Left lung (tissue), 10 donors: ENCODE data around the gene RNF175. TPM values are rescaled to one million over a fixed set of nuclear protein-coding genes. Genes with fewer than 3 reads are reported as not detected.
A peak's percentile ranks its signal among the peaks of the same experiment; 100 is the strongest.

Source experiments
- ATAC-seq: fragments of 200-7000 bp; cut with Tn5 transposase; one replicate; pipeline ENCODE4 v1.9.1; 2020; ENCODE audit warnings: moderate library complexity
- DNase-seq, 4 donors: peaks; one replicate each; pipeline ENCODE4 v3.0.0-alpha.2; 2013 to 2020
- H3K27ac ChIP-seq, 2 donors: fragments of 200-600 bp; sonication (generic) in 1 of 2; one replicate each; pipeline versions ENCODE4 v1.5.0 to v1.8.0; 2020 to 2021
- H3K27me3 ChIP-seq, 2 donors: fragments of 200-600 bp; sonication (generic) in 1 of 2; one replicate each; pipeline versions ENCODE4 v1.5.0 to v1.8.0; 2020 to 2021
- H3K36me3 ChIP-seq, 2 donors: fragments of 200-600 bp; sonication (generic) in 1 of 2; one replicate each; pipeline versions ENCODE4 v1.5.0 to v1.8.0; 2020 to 2021
- H3K4me1 ChIP-seq, 2 donors: fragments of 200-600 bp; one replicate each; pipeline ENCODE4 v1.8.0; 2021
- H3K4me3 ChIP-seq, 2 donors: fragments of 200-600 bp; sonication (generic) in 1 of 2; one replicate each; pipeline versions ENCODE4 v1.5.0 to v1.8.0; 2020 to 2021; ENCODE audit warnings: mild to moderate bottlenecking in 1 of 2
- H3K9me3 ChIP-seq, 2 donors: fragments of 200-600 bp; sonication (generic) in 1 of 2; one replicate each; pipeline versions ENCODE4 v1.5.0 to v1.8.0; 2020 to 2021
- intact Hi-C, 2 donors: fragments of 100-400 bp; cut with DNase I; formaldehyde crosslinking; loops; one replicate each; pipeline versions ENCODE4 v1.11.2 to v1.14.2; 2022
- polyA plus RNA-seq, 6 donors: library from polyadenylated mRNA; unstranded; fragments of 120-200 nt; gene quantifications; one replicate each; pipeline ENCODE4 v1.2.1, GENCODE V29; 2013; ENCODE audit not compliant: insufficient read length in 6 of 6
- total RNA-seq, 2 donors: library from RNA; stranded (reverse); fragmentation: NEBNext Ultra II Directional; extraction: Animal tissue kit (Norgen Biotek cat#: 25700); gene quantifications; one replicate each; pipeline ENCODE4 v1.2.1, GENCODE V29; 2021
- TF ChIP-seq, protein P1 (sequence below), 2 donors: fragments of 200-600 bp; sonication (generic) in 1 of 2; IDR thresholded peaks; one replicate each; pipeline versions ENCODE4 v1.5.0 to v1.8.0; 2021; ENCODE audit warnings: antibody characterized with exemption in 2 of 2
- donor health status: DM: no; HTN: yes; CAD: no.
- donor health status: DM: no; HTN: no; CAD: no.

Gene RNF175
- total and polyA plus RNA-seq, 8 donors = 0.23 to 9.5 (median 7.2) TPM; not detected in 1

GRCh38 chr4:153792618-153793247 lies 32.9 kb upstream of the RNF175 start:
- no peak overlapping the region for H3K27ac ChIP-seq
- no peaks in the 10 kb centered on the region for H3K36me3 ChIP-seq
- TF ChIP-seq, protein P1, sequence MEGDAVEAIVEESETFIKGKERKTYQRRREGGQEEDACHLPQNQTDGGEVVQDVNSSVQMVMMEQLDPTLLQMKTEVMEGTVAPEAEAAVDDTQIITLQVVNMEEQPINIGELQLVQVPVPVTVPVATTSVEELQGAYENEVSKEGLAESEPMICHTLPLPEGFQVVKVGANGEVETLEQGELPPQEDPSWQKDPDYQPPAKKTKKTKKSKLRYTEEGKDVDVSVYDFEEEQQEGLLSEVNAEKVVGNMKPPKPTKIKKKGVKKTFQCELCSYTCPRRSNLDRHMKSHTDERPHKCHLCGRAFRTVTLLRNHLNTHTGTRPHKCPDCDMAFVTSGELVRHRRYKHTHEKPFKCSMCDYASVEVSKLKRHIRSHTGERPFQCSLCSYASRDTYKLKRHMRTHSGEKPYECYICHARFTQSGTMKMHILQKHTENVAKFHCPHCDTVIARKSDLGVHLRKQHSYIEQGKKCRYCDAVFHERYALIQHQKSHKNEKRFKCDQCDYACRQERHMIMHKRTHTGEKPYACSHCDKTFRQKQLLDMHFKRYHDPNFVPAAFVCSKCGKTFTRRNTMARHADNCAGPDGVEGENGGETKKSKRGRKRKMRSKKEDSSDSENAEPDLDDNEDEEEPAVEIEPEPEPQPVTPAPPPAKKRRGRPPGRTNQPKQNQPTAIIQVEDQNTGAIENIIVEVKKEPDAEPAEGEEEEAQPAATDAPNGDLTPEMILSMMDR (IDR thresholded peaks at IDR 0.05) = no peak
- ATAC-seq (peak; percentile 14), DNase-seq (peak in 1 of 4 donors; percentile 68)
- intact Hi-C loops = no loop called here
- peaks cover 14 to 45% of the 10 kb centered on the region in 2 donors for H3K4me1 ChIP-seq
- H3K4me3 ChIP-seq = peak overlapping the region in 1 of 2 donors; percentile 11
- H3K27me3 ChIP-seq = peaks cover 63 to 94% of the 10 kb centered on the region in 2 donors
- H3K9me3 ChIP-seq = no peaks in the 10 kb centered on the region

- Histone ChIP-seq H3K9me3 (no peaks in the 10 kb centered on the region), H3K4me1 (peaks cover 14 to 45% of the 10 kb centered on the region in 2 donors), H3K27me3 (peaks cover 71 to 97% of the 10 kb centered on the region in 2 donors), H3K36me3 (no peaks in the 10 kb centered on the region), H3K4me3 (peak overlapping the region in 1 of 2 donors; percentile 11), H3K27ac (no peak overlapping the region)
- TF ChIP-seq, protein P1 (IDR thresholded peaks at IDR 0.05) = no peak
- ATAC-seq = peak; percentile 87
- intact Hi-C loops = no loop called here
- peak in 3 of 4 donors; percentile 71 to 83 (median 74) for DNase-seq
Measured at GRCh38 chr4:153791746-153792617, 32.2 kb upstream of the RNF175 start.

GRCh38 chr4:153790962-153791551 lies 31.2 kb upstream of the RNF175 start:
- intact Hi-C loops = no loop called here
- H3K9me3 ChIP-seq = no peaks in the 10 kb centered on the region
- H3K4me1 ChIP-seq = peaks cover 14 to 45% of the 10 kb centered on the region in 2 donors
- DNase-seq = peak in 1 of 4 donors; percentile 85
- H3K4me3 ChIP-seq = no peak overlapping the region
- H3K27me3 ChIP-seq = peaks cover 77 to 99% of the 10 kb centered on the region in 2 donors
- H3K27ac ChIP-seq = no peak overlapping the region
- peak; percentile 40 for ATAC-seq
- no peaks in the 10 kb centered on the region for H3K36me3 ChIP-seq
- TF ChIP-seq, protein P1 (IDR thresholded peaks at IDR 0.05) = no peak

DNA sequence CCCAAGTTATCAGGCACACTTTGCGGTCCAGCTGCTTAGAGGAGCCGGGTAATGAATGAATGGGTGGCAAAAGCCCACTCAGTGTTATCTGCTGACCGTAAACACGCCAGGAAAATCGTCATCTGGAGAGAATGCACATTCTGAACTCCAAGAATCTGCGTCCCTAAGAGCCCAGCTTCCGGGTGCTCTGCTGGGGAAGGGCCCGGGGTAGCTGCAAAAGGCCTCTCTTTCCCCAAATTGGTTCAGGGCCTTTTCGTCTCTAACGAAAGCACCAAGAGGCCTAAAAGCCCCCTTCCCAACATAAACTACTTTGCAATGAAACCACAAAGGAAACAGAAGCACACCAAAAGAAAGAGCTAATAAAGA lies 30.7 kb upstream of the RNF175 start:
- ATAC-seq (no peak), DNase-seq (no peak)
- Histone ChIP-seq H3K36me3 (no peaks in the 10 kb centered on the region), H3K4me1 (peaks cover 14 to 45% of the 10 kb centered on the region in 2 donors), H3K27me3 (peaks cover 78 to 100% of the 10 kb centered on the region in 2 donors), H3K4me3 (no peak overlapping the region), H3K9me3 (no peaks in the 10 kb centered on the region), H3K27ac (no peak overlapping the region)
- intact Hi-C loops = no loop called here
- TF ChIP-seq, protein P1 (IDR thresholded peaks at IDR 0.05) = no peak
